ENCODE data around the gene MSRB3.

Gene MSRB3

GRCh38 chr12:65292241-65292640, 13.8 kb downstream of the MSRB3 start:
- H3K27me3 ChIP-seq = no peaks in the 10 kb centered on the region
- TF ChIP-seq CTCF (IDR thresholded peaks at IDR 0.05) = no peak
- no peak overlapping the region for H3K27ac ChIP-seq
- H3K9me3 ChIP-seq = no peaks in the 10 kb centered on the region
- H3K4me3 ChIP-seq (ENCODE audit: low read depth in 1 of 2, low read length in 1 of 2) = no peak overlapping the region
- H3K4me1 ChIP-seq (ENCODE audit: control insufficient read depth in 1 of 2, insufficient read depth in 1 of 2, low read depth in 1 of 2, low read length in 1 of 2) = peaks cover 5 to 12% of the 10 kb centered on the region in 2 experiments
- no peaks in the 10 kb centered on the region for H3K36me3 ChIP-seq

- Histone ChIP-seq H3K27ac (no peak overlapping the region), H3K36me3 (no peaks in the 10 kb centered on the region), H3K9me3 (no peaks in the 10 kb centered on the region), H3K4me1 (ENCODE audit: control insufficient read depth in 1 of 2, insufficient read depth in 1 of 2, low read depth in 1 of 2, low read length in 1 of 2) (peaks cover 0 to 5% of the 10 kb centered on the region in 2 experiments), H3K4me3 (ENCODE audit: low read depth in 1 of 2, low read length in 1 of 2) (no peak overlapping the region), H3K27me3 (no peaks in the 10 kb centered on the region)
- no peak for TF ChIP-seq CTCF (IDR thresholded peaks at IDR 0.05)
Measured at GRCh38 chr12:65293735-65294134, 15.3 kb downstream of the MSRB3 start.

- Histone ChIP-seq H3K27ac (no peak overlapping the region), H3K9me3 (no peaks in the 10 kb centered on the region), H3K27me3 (no peaks in the 10 kb centered on the region), H3K4me3 (ENCODE audit: low read depth in 1 of 2, low read length in 1 of 2) (no peak overlapping the region), H3K36me3 (no peaks in the 10 kb centered on the region), H3K4me1 (ENCODE audit: control insufficient read depth in 1 of 2, insufficient read depth in 1 of 2, low read depth in 1 of 2, low read length in 1 of 2) (peaks cover 0 to 5% of the 10 kb centered on the region in 2 experiments)
- no peak for TF ChIP-seq CTCF (IDR thresholded peaks at IDR 0.05)
Measured at GRCh38 chr12:65294641-65295262, 16.3 kb downstream of the MSRB3 start.

- Histone ChIP-seq H3K9me3 (no peaks in the 10 kb centered on the region), H3K27ac (no peak overlapping the region), H3K4me1 (ENCODE audit: control insufficient read depth in 1 of 2, insufficient read depth in 1 of 2, low read depth in 1 of 2, low read length in 1 of 2) (peaks cover 0 to 16% of the 10 kb centered on the region in 2 experiments), H3K27me3 (no peaks in the 10 kb centered on the region), H3K4me3 (ENCODE audit: low read depth in 1 of 2, low read length in 1 of 2) (no peak overlapping the region), H3K36me3 (no peaks in the 10 kb centered on the region)
- no peak for TF ChIP-seq CTCF (IDR thresholded peaks at IDR 0.05)
Measured at GRCh38 chr12:65296508-65297265, 18.2 kb downstream of the MSRB3 start.

GRCh38 chr12:65300097-65300496, 21.6 kb downstream of the MSRB3 start:
- no peak overlapping the region for H3K27ac ChIP-seq
- H3K4me1 ChIP-seq (ENCODE audit: control insufficient read depth in 1 of 2, insufficient read depth in 1 of 2, low read depth in 1 of 2, low read length in 1 of 2) = peaks cover 0 to 16% of the 10 kb centered on the region in 2 experiments
- H3K27me3 ChIP-seq = no peaks in the 10 kb centered on the region
- H3K36me3 ChIP-seq = no peaks in the 10 kb centered on the region
- TF ChIP-seq CTCF (IDR thresholded peaks at IDR 0.05) = no peak
- H3K9me3 ChIP-seq = no peaks in the 10 kb centered on the region
- no peak overlapping the region for H3K4me3 ChIP-seq (ENCODE audit: low read depth in 1 of 2, low read length in 1 of 2)
